GM10248 (cell line): ENCODE data around the gene PTGIR.

Experiments
- CTCF ChIA-PET: fragments of 300-600 bp; sonication (Branson Sonifier 250); formaldehyde crosslinking; extraction: SDS; loops from one replicate; lab custom pipeline; 2021; ENCODE audit warnings: antibody characterized with exemption; lab: Yijun Ruan, JAX
- POLR2A ChIA-PET: fragments of 350-650 bp; sonication (Branson Sonifier 250); formaldehyde crosslinking; extraction: SDS; loops from one replicate; lab custom pipeline; 2020; ENCODE audit warnings: antibody characterized with exemption; lab: Yijun Ruan, JAX
- DNase-seq: peaks from one replicate; pipeline ENCODE4 v3.0.0; 2012; ENCODE audit errors: extremely low spot score
- TF ChIP-seq, protein P1 (sequence below): IDR thresholded peaks from 2 replicates; pipeline ENCODE4 v1.5.1; 2012; ENCODE audit warnings: mild to moderate bottlenecking, low read depth; ENCODE audit errors: extremely low read depth, missing control alignments, control extremely low read depth

The PTGIR gene

DNA sequence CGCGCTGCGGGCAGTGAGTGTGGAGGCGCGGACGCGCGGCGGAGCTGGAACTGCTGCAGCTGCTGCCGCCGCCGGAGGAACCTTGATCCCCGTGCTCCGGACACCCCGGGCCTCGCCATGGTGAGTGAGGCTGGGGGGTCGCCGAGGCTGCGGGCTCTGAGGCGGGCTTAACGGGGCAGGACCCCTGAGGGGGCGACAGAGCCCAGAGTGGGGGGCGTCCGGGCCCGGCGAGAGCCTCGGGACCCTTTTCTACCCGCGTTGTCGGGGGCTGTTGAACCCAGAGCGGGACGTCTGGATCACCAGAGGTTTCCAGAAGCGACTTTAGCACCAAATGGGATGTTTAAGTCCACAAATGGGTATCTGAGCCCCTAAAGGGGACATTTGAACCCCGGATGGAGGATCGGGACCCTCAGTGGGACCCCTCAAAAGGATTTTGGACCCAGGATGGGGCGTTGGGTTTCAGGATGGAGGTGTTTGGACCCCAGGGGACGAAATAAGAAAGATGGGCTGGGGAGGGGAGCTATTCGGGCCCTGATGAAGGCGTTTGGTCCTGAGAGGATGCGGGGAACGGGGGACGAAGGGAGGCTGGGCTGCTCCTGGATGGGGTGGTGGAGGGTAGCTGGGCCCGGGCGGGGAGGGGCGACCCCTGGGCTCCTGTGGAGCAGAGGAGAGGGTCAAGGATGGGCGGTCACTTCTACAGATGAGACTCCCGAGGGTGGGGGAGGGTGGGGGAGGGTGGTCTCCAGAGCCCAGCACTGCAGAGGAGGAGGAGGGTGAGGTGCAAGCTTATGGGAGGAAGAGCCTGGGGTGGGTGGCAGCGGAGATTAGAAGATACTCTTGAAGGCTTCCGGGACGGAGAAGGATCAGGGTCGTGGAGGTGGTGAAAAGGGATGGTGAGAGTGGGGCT, 23.3 kb downstream of the PTGIR start, which contains the start of gene CALM3:
Gene CALM3 (plus strand): TSS at position 13 of the 907 bp plus-strand sequence. CDS start 105 bp downstream, at position 118.
- ChIA-PET CTCF (interaction anchor here (0.6 to 7.1 kb wide), 11 partner anchors 11 to 595 kb away, joined by 3 to 68 read pairs (median 7); partner anchors contain the start of genes DACT3, PRKD2 and PTGIR), POLR2A (interaction anchor here (1.0 to 1.3 kb wide), 3 partner anchors 13 to 79 kb away, joined by 3 read pairs; no protein-coding TSS in a partner anchor)
- peak; percentile 27 for DNase-seq

DNA sequence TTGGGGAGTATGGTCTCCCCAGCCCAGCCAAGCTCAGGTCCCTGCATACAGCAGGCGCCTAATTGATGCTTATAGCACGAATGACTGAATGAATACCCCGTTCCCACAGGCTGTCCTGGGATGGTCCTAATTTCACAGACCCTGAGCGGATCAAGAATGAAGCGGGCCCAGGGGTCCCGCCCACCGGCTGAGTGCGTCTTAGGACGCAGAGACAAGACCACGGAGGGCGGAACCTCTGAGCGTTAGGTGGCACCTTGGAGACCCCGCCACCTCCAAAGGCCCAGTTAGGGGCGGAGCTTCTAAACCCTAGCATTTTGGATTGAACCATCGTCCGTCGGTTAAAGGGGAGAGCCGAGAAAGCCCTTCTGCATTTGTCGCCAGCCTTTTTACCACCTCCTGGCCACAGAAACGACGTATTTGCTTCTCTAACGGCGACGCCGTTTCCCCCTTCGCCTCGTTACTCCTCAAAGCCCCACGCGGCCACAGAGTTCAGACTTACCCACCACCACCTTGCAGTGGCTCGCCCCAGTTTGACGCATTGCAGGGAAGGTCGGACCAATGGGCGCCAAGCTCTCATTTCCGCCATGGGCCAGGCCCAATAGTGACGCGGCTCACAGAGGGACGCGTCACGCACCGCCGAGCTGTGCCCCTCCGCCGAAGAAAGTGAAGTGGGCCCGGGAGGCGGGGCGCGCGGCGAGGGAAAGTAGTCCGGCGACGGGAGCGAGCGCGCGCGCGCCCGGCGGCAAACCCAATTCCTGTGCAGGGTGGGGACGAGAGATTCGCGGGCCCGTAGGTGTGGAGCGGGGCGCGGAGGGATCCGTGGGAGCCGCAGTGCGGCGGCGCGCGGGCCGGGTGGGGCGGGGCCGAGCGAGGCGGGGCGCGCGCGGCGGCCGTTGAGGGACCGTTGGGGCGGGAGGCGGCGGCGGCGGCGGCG, 24.2 kb downstream of the PTGIR start:
- DNase-seq: peak; percentile 94
- CTCF ChIA-PET: interaction anchor here (0.6 to 7.1 kb wide), 11 partner anchors 12 to 594 kb away, joined by 3 to 68 read pairs (median 5); partner anchors contain the start of genes DACT3, PRKD2 and PTGIR
- TF ChIP-seq, protein P1, sequence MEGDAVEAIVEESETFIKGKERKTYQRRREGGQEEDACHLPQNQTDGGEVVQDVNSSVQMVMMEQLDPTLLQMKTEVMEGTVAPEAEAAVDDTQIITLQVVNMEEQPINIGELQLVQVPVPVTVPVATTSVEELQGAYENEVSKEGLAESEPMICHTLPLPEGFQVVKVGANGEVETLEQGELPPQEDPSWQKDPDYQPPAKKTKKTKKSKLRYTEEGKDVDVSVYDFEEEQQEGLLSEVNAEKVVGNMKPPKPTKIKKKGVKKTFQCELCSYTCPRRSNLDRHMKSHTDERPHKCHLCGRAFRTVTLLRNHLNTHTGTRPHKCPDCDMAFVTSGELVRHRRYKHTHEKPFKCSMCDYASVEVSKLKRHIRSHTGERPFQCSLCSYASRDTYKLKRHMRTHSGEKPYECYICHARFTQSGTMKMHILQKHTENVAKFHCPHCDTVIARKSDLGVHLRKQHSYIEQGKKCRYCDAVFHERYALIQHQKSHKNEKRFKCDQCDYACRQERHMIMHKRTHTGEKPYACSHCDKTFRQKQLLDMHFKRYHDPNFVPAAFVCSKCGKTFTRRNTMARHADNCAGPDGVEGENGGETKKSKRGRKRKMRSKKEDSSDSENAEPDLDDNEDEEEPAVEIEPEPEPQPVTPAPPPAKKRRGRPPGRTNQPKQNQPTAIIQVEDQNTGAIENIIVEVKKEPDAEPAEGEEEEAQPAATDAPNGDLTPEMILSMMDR: no peak
- POLR2A ChIA-PET: interaction anchor here (0.6 to 1.3 kb wide), 3 partner anchors 17 to 592 kb away, joined by 3 read pairs; no protein-coding TSS in a partner anchor

More for the DNA sequence above, 23.3 kb downstream of the PTGIR start, which contains the start of gene CALM3:
- TF ChIP-seq, protein P1: no peak

- TF ChIP-seq, protein P1: no peak
- CTCF ChIA-PET: interaction anchor here (0.9 to 7.1 kb wide), 7 partner anchors 13 to 105 kb away, joined by 3 to 68 read pairs (median 7); partner anchors contain the start of gene DACT3
- POLR2A ChIA-PET: interaction anchor here (1.3 kb wide), 1 partner anchor 18 kb away, joined by 3 read pairs; no protein-coding TSS in a partner anchor
- peak; percentile 8 for DNase-seq
Observed at GRCh38 chr19:46599716-46600373, 25.0 kb downstream of the PTGIR start.

DNA sequence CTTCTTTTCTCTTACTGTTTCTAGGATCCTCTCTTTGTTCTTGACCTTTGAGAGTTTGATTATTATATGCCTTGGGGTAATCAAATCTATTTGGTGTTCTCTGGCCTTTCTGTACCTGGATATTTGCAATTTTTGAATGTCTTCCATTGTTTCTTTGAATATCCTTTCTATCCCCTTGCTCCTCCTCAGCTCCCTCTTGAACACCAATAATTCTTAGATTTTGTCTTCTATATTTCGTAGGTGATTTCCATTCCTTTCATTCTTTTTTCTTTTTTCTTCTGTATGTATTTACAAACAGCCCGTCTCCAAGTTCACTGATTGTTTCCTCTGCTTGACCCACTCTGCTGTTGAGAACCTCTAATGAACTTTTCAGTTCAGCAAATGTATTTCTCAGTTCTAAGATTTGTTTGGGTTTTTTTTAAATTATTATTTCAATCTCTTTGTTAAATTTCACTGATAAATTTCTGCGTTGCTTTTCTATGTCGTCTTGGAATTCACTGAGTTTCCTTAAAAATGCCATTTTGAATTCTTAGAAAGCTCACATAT, 26.4 kb downstream of the PTGIR start:
- ChIA-PET CTCF (interaction anchor here (0.9 to 7.1 kb wide), 7 partner anchors 10 to 203 kb away, joined by 3 to 68 read pairs (median 5); no protein-coding TSS in a partner anchor), POLR2A (no interaction called here)

GRCh38 chr19:46596008-46596407, 28.9 kb downstream of the PTGIR start:
- ChIA-PET CTCF (no interaction called here), POLR2A (no interaction called here)
- no peak for DNase-seq
- TF ChIP-seq, protein P1: no peak

More for the DNA sequence above, 26.4 kb downstream of the PTGIR start:
- TF ChIP-seq, protein P1: no peak
- DNase-seq: no peak
